NCI-H1105 treated with DMSO at 0.1 percent for 48 hours (cell line): ENCODE results near the gene APLP2.
"Not testable (repeated sequence)": the region's sequence is repeated elsewhere in the genome, so short reads cannot be mapped to it uniquely, and the experiment has no call there.

ENCODE experiments used
- DNase-seq: peaks from one replicate; lab custom pipeline; 2025; lab: John Stamatoyannopoulos, UW

APLP2 gene

GRCh38 chr11:130061017-130061416 lies 8.7 kb upstream of the APLP2 start:
- no peak for DNase-seq

- DNase-seq = no peak
Observed at GRCh38 chr11:130062026-130062425, 7.7 kb upstream of the APLP2 start.

GRCh38 chr11:130063451-130063850 lies 6.2 kb upstream of the APLP2 start:
- DNase-seq = no peak

GRCh38 chr11:130064596-130064995 lies 5.1 kb upstream of the APLP2 start:
- no peak for DNase-seq

GRCh38 chr11:130066338-130066737 lies 3.4 kb upstream of the APLP2 start:
- DNase-seq = no peak

- no peak for DNase-seq
Observed at GRCh38 chr11:130068546-130068985, 1.1 kb upstream of the APLP2 start.

GRCh38 chr11:130068986-130069658 lies 572 bp upstream of the APLP2 start:
- DNase-seq = peak; percentile 89

- peak; percentile 48 for DNase-seq
Observed at GRCh38 chr11:130070109-130070845, 583 bp downstream of the APLP2 start.

- DNase-seq = peak; percentile 48
Observed at GRCh38 chr11:130070846-130071200, 1.1 kb downstream of the APLP2 start.

- peak; percentile 35 for DNase-seq
Observed at GRCh38 chr11:130071211-130071712, 1.6 kb downstream of the APLP2 start.

GRCh38 chr11:130074736-130075135 lies 5.0 kb downstream of the APLP2 start:
- no peak for DNase-seq

GRCh38 chr11:130076778-130077481 lies 7.2 kb downstream of the APLP2 start:
- no peak for DNase-seq

GRCh38 chr11:130077671-130078070 lies 8.0 kb downstream of the APLP2 start:
- no peak for DNase-seq

GRCh38 chr11:130078080-130078479 lies 8.4 kb downstream of the APLP2 start:
- no peak for DNase-seq

GRCh38 chr11:130085671-130086290 lies 16.1 kb downstream of the APLP2 start:
- no peak for DNase-seq

- no peak for DNase-seq
Observed at GRCh38 chr11:130086669-130087068, 17.0 kb downstream of the APLP2 start.

GRCh38 chr11:130087294-130087926 lies 17.7 kb downstream of the APLP2 start:
- no peak for DNase-seq

GRCh38 chr11:130088217-130088616 lies 18.5 kb downstream of the APLP2 start:
- no peak for DNase-seq

GRCh38 chr11:130088919-130089673 lies 19.4 kb downstream of the APLP2 start:
- DNase-seq = peak; percentile 37

- DNase-seq = no peak
Observed at GRCh38 chr11:130089674-130090073, 20.0 kb downstream of the APLP2 start.

- not testable (repeated sequence) for DNase-seq
Observed at GRCh38 chr11:130090517-130090916, 20.8 kb downstream of the APLP2 start.
